Liver (tissue), 9 donors: ENCODE results near the gene HIVEP3. TPM values are rescaled to one million over a fixed set of nuclear protein-coding genes. Genes with fewer than 3 reads are reported as not detected.

Experiments used
- DNase-seq: peaks from one replicate; pipeline ENCODE4 v3.0.0-alpha.2; 2017; ENCODE audit warnings: low spot score
- H3K27ac ChIP-seq, 2 donors: one replicate each; pipeline ENCODE4 v1.7.0; 2013; ENCODE audit warnings: inconsistent platforms in 2 of 2, low read length in 2 of 2, control low read depth in 1 of 2, low read depth in 1 of 2, mild to moderate bottlenecking in 1 of 2
- H3K27me3 ChIP-seq, 4 donors: one replicate each; pipeline versions ENCODE4 v1.6.1 to v1.7.0; 2013; ENCODE audit warnings: low read length in 3 of 4, inconsistent platforms in 1 of 4, mild to moderate bottlenecking in 1 of 4, moderate library complexity in 1 of 4; ENCODE audit not compliant: control insufficient read depth in 4 of 4, insufficient read depth in 4 of 4
- H3K36me3 ChIP-seq, 4 donors: one replicate each; pipeline versions ENCODE4 v1.6.1 to v1.7.0; 2013; ENCODE audit warnings: low read length in 3 of 4, mild to moderate bottlenecking in 3 of 4, low read depth in 1 of 4, moderate library complexity in 1 of 4; ENCODE audit not compliant: control insufficient read depth in 4 of 4, insufficient read depth in 3 of 4
- H3K4me1 ChIP-seq, 4 donors: one replicate each; pipeline versions ENCODE4 v1.6.1 to v1.7.0; 2013; ENCODE audit warnings: low read length in 3 of 4, mild to moderate bottlenecking in 3 of 4, moderate library complexity in 1 of 4; ENCODE audit not compliant: control insufficient read depth in 4 of 4, insufficient read depth in 4 of 4
- H3K4me3 ChIP-seq, 3 donors: one replicate each; pipeline versions ENCODE4 v1.6.1 to v1.7.0; 2013; ENCODE audit warnings: low read length in 3 of 3, control low read depth in 1 of 3, low read depth in 1 of 3, mild to moderate bottlenecking in 1 of 3
- H3K9ac ChIP-seq, 2 donors: one replicate each; pipeline ENCODE4 v1.7.0; 2013; ENCODE audit warnings: low read length in 2 of 2, mild to moderate bottlenecking in 2 of 2, moderate library complexity in 2 of 2, control low read depth in 1 of 2, low read depth in 1 of 2
- H3K9me3 ChIP-seq, 4 donors: one replicate each; pipeline versions ENCODE4 v1.6.1 to v1.7.0; 2013; ENCODE audit warnings: low read length in 3 of 4; ENCODE audit not compliant: control insufficient read depth in 4 of 4
- ATF3 ChIP-seq: IDR thresholded peaks from 2 replicates; pipeline ENCODE4 v1.6.1; 2016; ENCODE audit warnings: antibody characterized with exemption
- CTCF ChIP-seq: fragments of 150-350 bp; IDR thresholded peaks from 2 replicates; pipeline ENCODE4 v1.5.1; 2017; ENCODE audit warnings: improper control_type of control experiment, low read depth, low read length; ENCODE audit not compliant: missing input control
- EGR1 ChIP-seq, 2 donors: IDR thresholded peaks; 2 replicates each; pipeline ENCODE4 v1.6.1; 2016 to 2018; ENCODE audit warnings: antibody characterized with exemption in 2 of 2, low read depth in 2 of 2
- FOXA1 ChIP-seq: IDR thresholded peaks from 2 replicates; pipeline ENCODE4 v1.6.1; 2016; ENCODE audit warnings: antibody characterized with exemption
- FOXA2 ChIP-seq: IDR thresholded peaks from 2 replicates; pipeline ENCODE4 v1.6.1; 2016; ENCODE audit warnings: antibody characterized with exemption
- GABPA ChIP-seq, 2 donors: IDR thresholded peaks in 1 of 2; conservative IDR thresholded peaks in 1 of 2; 2 replicates each; pipeline ENCODE4 v1.6.1; 2016; ENCODE audit warnings: antibody characterized with exemption in 2 of 2, mild to moderate bottlenecking in 1 of 2, moderate library complexity in 1 of 2
- HNF4A ChIP-seq, 2 donors: conservative IDR thresholded peaks; 2 replicates each; pipeline ENCODE4 v1.6.1; 2016; ENCODE audit warnings: antibody characterized with exemption in 2 of 2, mild to moderate bottlenecking in 2 of 2
- HNF4G ChIP-seq: IDR thresholded peaks from 2 replicates; pipeline ENCODE4 v1.6.1; 2016; ENCODE audit warnings: antibody characterized with exemption
- JUND ChIP-seq, 2 donors: IDR thresholded peaks; 2 replicates each; pipeline ENCODE4 v1.6.1; 2016; ENCODE audit warnings: antibody characterized with exemption in 2 of 2
- MAX ChIP-seq: IDR thresholded peaks from 2 replicates; pipeline ENCODE4 v1.6.1; 2016; ENCODE audit warnings: antibody characterized with exemption
- NR2F2 ChIP-seq: IDR thresholded peaks from 2 replicates; pipeline ENCODE4 v1.6.1; 2016; ENCODE audit warnings: antibody characterized with exemption
- RAD21 ChIP-seq, 2 donors: IDR thresholded peaks; 2 replicates each; pipeline ENCODE4 v1.6.1; 2016; ENCODE audit warnings: antibody characterized with exemption in 2 of 2, mild to moderate bottlenecking in 2 of 2
- REST ChIP-seq: IDR thresholded peaks from 2 replicates; pipeline ENCODE4 v1.6.1; 2016; ENCODE audit warnings: antibody characterized with exemption, mild to moderate bottlenecking
- RXRA ChIP-seq, 2 donors: IDR thresholded peaks; 2 replicates each; pipeline ENCODE4 v1.6.1; 2017 to 2018; ENCODE audit warnings: antibody characterized with exemption in 2 of 2, mild to moderate bottlenecking in 1 of 2
- SP1 ChIP-seq: IDR thresholded peaks from 2 replicates; pipeline ENCODE4 v1.6.1; 2018; ENCODE audit warnings: antibody characterized with exemption, mild to moderate bottlenecking
- TAF1 ChIP-seq: conservative IDR thresholded peaks from 2 replicates; pipeline ENCODE4 v1.6.1; 2016; ENCODE audit warnings: antibody characterized with exemption, mild to moderate bottlenecking
- YY1 ChIP-seq: IDR thresholded peaks from 2 replicates; pipeline ENCODE4 v1.6.1; 2016; ENCODE audit warnings: antibody characterized with exemption, mild to moderate bottlenecking
- ZBTB33 ChIP-seq: IDR thresholded peaks from 2 replicates; pipeline ENCODE4 v1.6.1; 2016; ENCODE audit warnings: antibody characterized with exemption
- WGBS: extraction: QIAGEN DNeasy Blood & Tissue Kit; methylation state at CpG from one replicate; pipeline ENCODE4 v1.1.7; 2013; 5-methylcytosine and 5-hydroxymethylcytosine counted together
- polyA plus RNA-seq, 2 donors: library from polyadenylated mRNA; stranded (reverse) in 1 of 2; unstranded in 1 of 2; fragments of 200-250 nt in 1 of 2; fragments of >200 nt in 1 of 2; fragmentation: Nextera tagmentation in 1 of 2; extraction: Ambion mirVana in 1 of 2; gene quantifications; one replicate each; pipeline versions ENCODE4 v1.2.1 to v1.2.3, GENCODE V29; 2013 to 2015
- total RNA-seq, 2 donors: library from RNA; depleted of rRNA; stranded (reverse); fragments of >200 nt; gene quantifications; one replicate each; pipeline ENCODE4 v1.2.3, GENCODE V29; 2014
- donor health status: healthy.
- donor health status: healthy.
- donor health status: healthy.
- donor health status: healthy.
- donor health status: healthy.

HIVEP3 gene
- total and polyA plus RNA-seq, 4 donors, result 0.93 to 1.6 (median 1.4) TPM

GRCh38 chr1:41501581-41501980 lies 417.1 kb downstream of the HIVEP3 start:
- H3K27me3 ChIP-seq, result peaks cover 0 to 2% (median 0%) of the 10 kb centered on the region in 4 donors
- TF ChIP-seq NR2F2 (no peak), JUND (IDR thresholded peaks at IDR 0.05) (no peak), FOXA2 (no peak), HNF4A (conservative IDR thresholded peaks at IDR 0.05) (no peak), CTCF (no peak), RAD21 (IDR thresholded peaks at IDR 0.05) (no peak), GABPA (IDR thresholded peaks at IDR 0.05 in 1 of 2, conservative IDR thresholded peaks at IDR 0.05 in 1 of 2) (no peak), TAF1 (no peak), MAX (no peak), HNF4G (no peak), YY1 (no peak), ZBTB33 (no peak), EGR1 (IDR thresholded peaks at IDR 0.05; ENCODE audit: low read depth in 2 of 2) (no peak), REST (no peak)
- no peak for DNase-seq
- H3K4me1 ChIP-seq, result peaks cover 0 to 2% (median 0%) of the 10 kb centered on the region in 4 donors
- no peak overlapping the region for H3K27ac ChIP-seq
- 83% methylated on average over 20 of the region's 20 CpGs for WGBS
- H3K4me3 ChIP-seq, result no peak overlapping the region
- H3K9ac ChIP-seq, result no peak overlapping the region
- H3K36me3 ChIP-seq, result no peaks in the 10 kb centered on the region
- no peaks in the 10 kb centered on the region for H3K9me3 ChIP-seq

GRCh38 chr1:41500781-41501518 lies 417.8 kb downstream of the HIVEP3 start:
- Histone ChIP-seq H3K9ac (no peak overlapping the region), H3K27me3 (peaks cover 0 to 2% (median 0%) of the 10 kb centered on the region in 4 donors), H3K36me3 (no peaks in the 10 kb centered on the region), H3K9me3 (no peaks in the 10 kb centered on the region), H3K4me1 (peaks cover 1 to 5% (median 3%) of the 10 kb centered on the region in 4 donors), H3K4me3 (no peak overlapping the region), H3K27ac (no peak overlapping the region)
- DNase-seq, result no peak
- WGBS, result 89% methylated on average over 7 of the region's 7 CpGs
- no peak for TF ChIP-seq RAD21 (IDR thresholded peaks at IDR 0.05)
- TF ChIP-seq FOXA2, result no peak
- no peak for TF ChIP-seq CTCF
- TF ChIP-seq JUND (IDR thresholded peaks at IDR 0.05), result no peak
- TF ChIP-seq ATF3, result no peak
- TF ChIP-seq SP1, result no peak
- TF ChIP-seq EGR1 (IDR thresholded peaks at IDR 0.05; ENCODE audit: low read depth in 2 of 2), result no peak
- TF ChIP-seq RXRA (IDR thresholded peaks at IDR 0.05), result no peak
- no peak for TF ChIP-seq GABPA (IDR thresholded peaks at IDR 0.05 in 1 of 2, conservative IDR thresholded peaks at IDR 0.05 in 1 of 2)
- TF ChIP-seq FOXA1, result no peak
- no peak for TF ChIP-seq ZBTB33
- TF ChIP-seq HNF4G, result no peak
- no peak for TF ChIP-seq HNF4A (conservative IDR thresholded peaks at IDR 0.05)
- no peak for TF ChIP-seq YY1
